ENCODE results near the gene SLC35G2.

SLC35G2 gene

DNA sequence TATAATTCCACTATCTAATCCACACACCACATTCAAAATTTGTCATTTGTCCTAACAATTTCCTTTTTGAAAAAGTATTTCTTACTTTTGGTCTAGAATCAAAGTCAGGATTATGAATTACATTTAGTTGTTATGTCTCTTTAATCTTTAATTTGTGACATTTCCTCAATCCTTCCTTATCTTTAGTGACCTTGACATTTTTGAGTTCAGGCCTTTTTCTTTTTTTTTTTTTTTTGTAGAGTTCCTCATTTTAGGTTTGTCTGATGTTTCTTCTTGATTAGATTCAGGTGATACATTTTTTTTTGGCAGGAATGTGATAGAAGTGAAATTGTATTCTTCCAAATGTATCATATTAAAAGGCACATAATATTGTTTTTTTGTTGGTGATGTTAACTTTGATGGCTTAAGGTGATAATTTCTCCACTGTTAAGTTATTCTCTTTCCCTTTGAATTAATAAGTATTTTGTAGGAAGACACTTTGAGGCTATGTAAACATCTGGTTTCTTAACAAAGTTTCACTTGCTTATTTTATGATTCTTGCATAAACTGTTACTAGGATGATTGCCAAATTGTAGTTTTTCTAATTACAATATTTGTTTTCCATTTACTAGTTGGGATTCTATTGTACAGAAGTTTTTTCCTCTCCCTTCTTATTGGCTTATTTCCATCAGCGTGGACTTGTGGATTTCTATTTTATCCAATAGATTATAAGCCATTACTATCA, 16.3 kb downstream of the SLC35G2 start:
- H3K27me3 ChIP-seq (ENCODE audit: insufficient read depth, poor library complexity, severe bottlenecking): no peaks in the 10 kb centered on the region
- no peak overlapping the region for H3K27ac ChIP-seq (replicated peaks)
- 0 out of 2 replicates have a peak, but pooled peaks have one; percentile 25 for TF ChIP-seq SPI1 (IDR thresholded peaks at IDR 0.05; ENCODE audit: borderline replicate concordance, low read depth)
- TF ChIP-seq POLR2AphosphoS5 (IDR thresholded peaks at IDR 0.05; ENCODE audit: low read depth): no peak
- TF ChIP-seq GABPA (IDR thresholded peaks at IDR 0.05; ENCODE audit: low read depth): no peak
- TF ChIP-seq, protein P1, sequence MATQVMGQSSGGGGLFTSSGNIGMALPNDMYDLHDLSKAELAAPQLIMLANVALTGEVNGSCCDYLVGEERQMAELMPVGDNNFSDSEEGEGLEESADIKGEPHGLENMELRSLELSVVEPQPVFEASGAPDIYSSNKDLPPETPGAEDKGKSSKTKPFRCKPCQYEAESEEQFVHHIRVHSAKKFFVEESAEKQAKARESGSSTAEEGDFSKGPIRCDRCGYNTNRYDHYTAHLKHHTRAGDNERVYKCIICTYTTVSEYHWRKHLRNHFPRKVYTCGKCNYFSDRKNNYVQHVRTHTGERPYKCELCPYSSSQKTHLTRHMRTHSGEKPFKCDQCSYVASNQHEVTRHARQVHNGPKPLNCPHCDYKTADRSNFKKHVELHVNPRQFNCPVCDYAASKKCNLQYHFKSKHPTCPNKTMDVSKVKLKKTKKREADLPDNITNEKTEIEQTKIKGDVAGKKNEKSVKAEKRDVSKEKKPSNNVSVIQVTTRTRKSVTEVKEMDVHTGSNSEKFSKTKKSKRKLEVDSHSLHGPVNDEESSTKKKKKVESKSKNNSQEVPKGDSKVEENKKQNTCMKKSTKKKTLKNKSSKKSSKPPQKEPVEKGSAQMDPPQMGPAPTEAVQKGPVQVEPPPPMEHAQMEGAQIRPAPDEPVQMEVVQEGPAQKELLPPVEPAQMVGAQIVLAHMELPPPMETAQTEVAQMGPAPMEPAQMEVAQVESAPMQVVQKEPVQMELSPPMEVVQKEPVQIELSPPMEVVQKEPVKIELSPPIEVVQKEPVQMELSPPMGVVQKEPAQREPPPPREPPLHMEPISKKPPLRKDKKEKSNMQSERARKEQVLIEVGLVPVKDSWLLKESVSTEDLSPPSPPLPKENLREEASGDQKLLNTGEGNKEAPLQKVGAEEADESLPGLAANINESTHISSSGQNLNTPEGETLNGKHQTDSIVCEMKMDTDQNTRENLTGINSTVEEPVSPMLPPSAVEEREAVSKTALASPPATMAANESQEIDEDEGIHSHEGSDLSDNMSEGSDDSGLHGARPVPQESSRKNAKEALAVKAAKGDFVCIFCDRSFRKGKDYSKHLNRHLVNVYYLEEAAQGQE (IDR thresholded peaks at IDR 0.05; ENCODE audit: insufficient replicate concordance, low read depth): no peak
- H3K4me3 ChIP-seq (replicated peaks; ENCODE audit: insufficient read depth, low read length): no peak overlapping the region
- DNase-seq (ENCODE audit: low read depth in 1 of 2, low spot score in 1 of 2): no peak

DNA sequence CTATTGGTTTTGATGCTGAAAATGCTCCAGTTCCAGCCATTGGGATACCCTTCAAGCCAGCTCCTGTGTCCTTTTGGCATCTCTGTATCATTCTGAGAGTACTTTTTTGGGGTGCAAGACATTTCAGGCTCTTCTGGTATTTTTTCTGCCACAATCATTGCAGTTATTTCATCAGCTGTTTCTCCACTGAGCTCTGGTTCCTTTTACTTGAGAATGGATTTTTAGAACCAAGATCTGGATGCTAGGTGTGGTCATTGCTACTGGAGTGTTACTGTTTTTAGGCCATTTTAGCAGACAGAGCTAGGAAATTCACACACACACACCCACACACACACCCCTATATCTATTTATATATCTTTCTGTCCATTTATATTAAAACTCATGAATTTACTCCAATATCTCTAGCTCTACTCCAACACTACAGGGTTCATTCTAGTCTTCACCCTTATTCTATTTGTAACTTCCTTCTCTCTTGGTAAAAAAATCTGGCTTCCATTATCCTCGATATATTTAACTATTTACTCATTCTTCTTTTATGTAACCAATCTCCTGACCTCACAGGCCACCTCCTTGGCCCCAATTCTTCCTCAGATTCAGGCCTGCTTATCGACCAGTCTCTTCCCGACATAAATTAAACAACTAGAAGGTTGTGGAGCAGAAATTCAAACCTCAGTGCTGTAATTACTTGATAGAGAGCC, 17.0 kb downstream of the SLC35G2 start:
- DNase-seq (ENCODE audit: low read depth in 1 of 2, low spot score in 1 of 2): no peak
- Histone ChIP-seq H3K27me3 (ENCODE audit: insufficient read depth, poor library complexity, severe bottlenecking) (no peaks in the 10 kb centered on the region), H3K27ac (replicated peaks) (no peak overlapping the region; the same call in 1 of the 2 replicates), H3K4me3 (replicated peaks; ENCODE audit: insufficient read depth, low read length) (no peak overlapping the region)
- no peak for TF ChIP-seq POLR2AphosphoS5 (IDR thresholded peaks at IDR 0.05; ENCODE audit: low read depth)

DNA sequence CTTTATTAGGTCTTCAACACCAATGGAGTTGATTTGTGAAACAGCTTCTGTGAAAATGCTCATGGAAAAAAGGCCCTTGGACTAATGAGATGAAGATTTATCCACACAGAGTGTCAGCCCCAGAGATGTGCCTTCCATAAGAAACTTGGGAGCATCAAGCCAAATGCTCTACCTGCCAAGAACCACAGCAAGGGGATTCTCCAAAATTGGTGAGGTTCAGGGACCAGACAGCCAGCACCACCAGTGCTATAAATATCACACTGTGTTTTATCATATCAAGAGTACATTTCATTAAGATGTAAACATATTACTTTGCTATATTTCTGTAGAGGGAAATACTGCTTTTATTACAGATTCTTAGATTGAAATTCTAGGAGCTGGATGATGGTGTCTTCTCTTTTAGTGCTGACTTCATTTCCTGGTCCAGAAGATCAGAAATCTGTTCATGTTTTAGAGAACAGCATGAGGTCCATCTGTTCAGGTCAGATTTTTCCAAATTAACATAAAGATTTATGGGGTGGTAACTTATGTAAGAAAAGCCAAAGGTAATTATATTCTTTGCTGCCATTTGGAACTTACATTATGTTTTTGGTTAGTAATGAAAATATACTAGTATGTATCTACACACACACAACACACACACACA, 17.7 kb downstream of the SLC35G2 start:
- no peak overlapping the region for H3K27ac ChIP-seq (replicated peaks)
- TF ChIP-seq POLR2AphosphoS5 (IDR thresholded peaks at IDR 0.05; ENCODE audit: low read depth) (no peak), SPI1 (IDR thresholded peaks at IDR 0.05; ENCODE audit: borderline replicate concordance, low read depth) (no peak), GABPA (IDR thresholded peaks at IDR 0.05; ENCODE audit: low read depth) (no peak)
- TF ChIP-seq, protein P2, sequence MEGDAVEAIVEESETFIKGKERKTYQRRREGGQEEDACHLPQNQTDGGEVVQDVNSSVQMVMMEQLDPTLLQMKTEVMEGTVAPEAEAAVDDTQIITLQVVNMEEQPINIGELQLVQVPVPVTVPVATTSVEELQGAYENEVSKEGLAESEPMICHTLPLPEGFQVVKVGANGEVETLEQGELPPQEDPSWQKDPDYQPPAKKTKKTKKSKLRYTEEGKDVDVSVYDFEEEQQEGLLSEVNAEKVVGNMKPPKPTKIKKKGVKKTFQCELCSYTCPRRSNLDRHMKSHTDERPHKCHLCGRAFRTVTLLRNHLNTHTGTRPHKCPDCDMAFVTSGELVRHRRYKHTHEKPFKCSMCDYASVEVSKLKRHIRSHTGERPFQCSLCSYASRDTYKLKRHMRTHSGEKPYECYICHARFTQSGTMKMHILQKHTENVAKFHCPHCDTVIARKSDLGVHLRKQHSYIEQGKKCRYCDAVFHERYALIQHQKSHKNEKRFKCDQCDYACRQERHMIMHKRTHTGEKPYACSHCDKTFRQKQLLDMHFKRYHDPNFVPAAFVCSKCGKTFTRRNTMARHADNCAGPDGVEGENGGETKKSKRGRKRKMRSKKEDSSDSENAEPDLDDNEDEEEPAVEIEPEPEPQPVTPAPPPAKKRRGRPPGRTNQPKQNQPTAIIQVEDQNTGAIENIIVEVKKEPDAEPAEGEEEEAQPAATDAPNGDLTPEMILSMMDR (IDR thresholded peaks at IDR 0.05; ENCODE audit: insufficient read depth, low read length): no peak
- TF ChIP-seq, protein P1 (IDR thresholded peaks at IDR 0.05; ENCODE audit: insufficient replicate concordance, low read depth): no peak
- no peak for DNase-seq (ENCODE audit: low read depth in 1 of 2, low spot score in 1 of 2)
- H3K27me3 ChIP-seq (ENCODE audit: insufficient read depth, poor library complexity, severe bottlenecking): no peaks in the 10 kb centered on the region
- no peak overlapping the region for H3K4me3 ChIP-seq (replicated peaks; ENCODE audit: insufficient read depth, low read length)

DNA sequence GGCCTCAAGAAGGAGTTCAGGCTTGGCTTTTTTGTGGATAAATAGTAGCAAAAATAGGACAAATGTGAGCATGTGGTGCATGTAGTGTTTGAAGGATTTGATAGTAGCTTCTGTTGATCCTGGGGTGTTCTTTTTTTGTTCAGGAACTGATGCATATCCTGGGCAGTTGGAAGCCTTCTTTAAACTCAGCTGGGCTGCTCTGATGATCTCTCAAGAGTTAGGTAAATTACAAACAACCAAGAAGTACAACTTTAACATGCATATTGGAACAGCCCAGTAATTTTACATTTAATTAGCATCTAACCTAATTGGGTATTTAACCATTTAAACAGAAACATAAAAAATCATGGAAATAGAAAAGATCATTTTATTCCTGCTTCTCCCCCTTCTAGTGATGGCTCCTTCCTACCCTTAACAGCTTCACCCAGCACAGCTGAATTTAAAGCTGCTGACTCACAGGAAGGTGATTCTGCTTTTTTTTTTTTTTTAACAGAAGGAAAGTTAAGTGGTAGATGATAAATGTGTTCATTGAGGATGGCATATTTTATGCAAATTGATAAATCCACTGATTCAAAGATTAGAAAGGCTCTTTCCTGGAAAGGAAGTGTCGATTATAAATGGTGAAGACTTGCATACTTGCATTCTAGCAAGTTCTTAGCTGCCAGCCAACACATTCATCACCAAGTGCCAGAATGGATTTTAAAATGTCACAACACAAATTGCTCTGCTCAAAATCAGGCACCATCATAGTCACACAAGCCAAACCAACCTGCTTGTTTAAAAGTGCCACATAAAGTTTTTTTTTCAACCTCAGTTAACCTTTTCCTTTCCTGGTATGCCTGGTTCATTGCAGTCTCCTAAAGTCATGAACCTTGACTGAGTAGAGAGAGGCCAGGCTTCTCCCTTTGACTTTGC, 20.0 kb downstream of the SLC35G2 start:
- TF ChIP-seq, protein P2 (IDR thresholded peaks at IDR 0.05; ENCODE audit: insufficient read depth, low read length): no peak
- TF ChIP-seq, protein P1 (IDR thresholded peaks at IDR 0.05; ENCODE audit: insufficient replicate concordance, low read depth): no peak
- TF ChIP-seq POLR2AphosphoS5 (IDR thresholded peaks at IDR 0.05; ENCODE audit: low read depth) (no peak), GABPA (IDR thresholded peaks at IDR 0.05; ENCODE audit: low read depth) (no peak), SPI1 (IDR thresholded peaks at IDR 0.05; ENCODE audit: borderline replicate concordance, low read depth) (no peak)
- no peak overlapping the region for H3K27ac ChIP-seq (replicated peaks)

More for the DNA sequence above, 20.0 kb downstream of the SLC35G2 start:
- Histone ChIP-seq H3K27me3 (ENCODE audit: insufficient read depth, poor library complexity, severe bottlenecking) (no peaks in the 10 kb centered on the region), H3K4me3 (replicated peaks; ENCODE audit: insufficient read depth, low read length) (no peak overlapping the region)
- no peak for DNase-seq (ENCODE audit: low read depth in 1 of 2, low spot score in 1 of 2)
